Measurements from ENCODE around the gene TMEM234.
"Not testable (repeated sequence)": the region's sequence is repeated elsewhere in the genome, so short reads cannot be mapped to it uniquely, and the experiment has no call there.

TMEM234 gene

GRCh38 chr1:32221980-32222755, at the start of gene TMEM234, which contains the start of gene EIF3I:
Gene TMEM234 (minus strand): TSS chr1:32222353. CDS start chr1:32222322, 31 bp downstream.
Gene EIF3I (plus strand): TSS chr1:32222407. CDS start chr1:32222442, 35 bp downstream.
- DNase-seq (ENCODE audit: low read depth in 2 of 2) = peak; percentile 80 to 88

- DNase-seq (ENCODE audit: low read depth in 2 of 2) = no peak
These were observed 47.6 kb upstream of the TMEM234 start for GRCh38 chr1:32269744-32270143.

DNA sequence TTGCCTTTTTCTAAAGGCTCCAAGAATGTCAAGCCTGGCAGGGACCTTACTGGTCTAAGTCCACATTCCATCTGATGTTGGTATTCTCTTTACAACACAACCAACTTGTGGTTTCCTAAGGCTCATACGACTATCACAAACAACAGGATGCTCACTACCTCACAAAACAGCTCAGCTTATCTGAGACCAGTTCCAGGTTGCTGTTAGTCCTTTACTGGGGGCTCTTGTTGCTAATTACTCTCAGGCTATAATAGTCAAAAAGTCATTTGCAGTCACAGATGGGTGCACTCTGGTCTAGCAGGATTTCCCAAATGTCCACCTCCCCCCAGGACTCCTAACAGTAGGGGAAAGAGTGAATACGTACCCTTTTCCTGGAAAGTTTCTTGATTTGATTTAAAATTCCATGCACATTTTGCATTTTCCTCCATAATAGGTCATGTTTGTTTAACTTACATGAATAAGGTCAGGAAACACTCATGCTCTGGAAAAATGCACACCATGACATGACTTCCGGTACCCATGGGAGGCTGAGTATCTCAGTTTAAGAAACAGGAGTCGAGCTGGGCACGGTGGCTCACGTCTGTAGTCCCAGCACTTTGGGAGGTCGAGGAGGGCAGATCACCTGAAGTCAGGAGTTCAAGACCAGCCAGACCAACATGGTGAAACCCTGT, 44.9 kb upstream of the TMEM234 start:
- no peak for DNase-seq (ENCODE audit: low read depth in 2 of 2)

DNA sequence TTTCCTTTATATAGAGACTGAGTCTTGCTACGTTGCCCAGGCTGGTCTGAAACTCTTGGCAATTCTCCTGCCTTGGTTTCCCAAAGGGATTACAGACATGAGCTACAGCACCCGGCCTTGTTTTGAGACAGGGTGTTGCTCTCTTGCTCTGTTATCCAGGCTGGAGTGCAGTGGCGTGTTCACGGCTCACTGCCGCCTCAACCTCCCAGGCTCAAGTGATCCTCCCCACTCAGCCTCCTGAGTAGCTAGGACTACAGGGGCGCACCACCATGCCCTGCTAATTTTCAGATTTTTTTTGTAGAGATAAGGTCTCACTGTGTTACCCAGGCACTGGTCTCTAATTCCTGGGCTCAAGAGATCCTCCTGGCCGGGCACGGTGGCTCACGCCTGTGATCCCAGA, 43.7 kb upstream of the TMEM234 start:
- DNase-seq (ENCODE audit: low read depth in 2 of 2) = no peak

- DNase-seq (ENCODE audit: low read depth in 2 of 2) = no peak
These were observed 41.6 kb upstream of the TMEM234 start for GRCh38 chr1:32263744-32264143.

GRCh38 chr1:32263236-32263593, 41.1 kb upstream of the TMEM234 start:
- DNase-seq (ENCODE audit: low read depth in 2 of 2) = not testable (repeated sequence)

GRCh38 chr1:32257227-32257508, 35.0 kb upstream of the TMEM234 start:
- DNase-seq (ENCODE audit: low read depth in 2 of 2) = no peak

- no peak for DNase-seq (ENCODE audit: low read depth in 2 of 2)
These were observed 34.5 kb upstream of the TMEM234 start for GRCh38 chr1:32256473-32257226.

GRCh38 chr1:32255072-32256071, 33.2 kb upstream of the TMEM234 start:
- DNase-seq (ENCODE audit: low read depth in 2 of 2) = no peak

- peak; percentile 49 to 70 for DNase-seq (ENCODE audit: low read depth in 2 of 2)
These were observed 29.0 kb upstream of the TMEM234 start, which contains the start of gene LCK for GRCh38 chr1:32250893-32251716. Gene LCK (plus strand): TSS chr1:32251265. CDS start chr1:32274330, 23,065 bp downstream.

GRCh38 chr1:32249831-32250525, 27.8 kb upstream of the TMEM234 start:
- DNase-seq (ENCODE audit: low read depth in 2 of 2) = peak; percentile 61 to 75

- DNase-seq (ENCODE audit: low read depth in 2 of 2) = peak; percentile 62 to 83
These were observed 26.1 kb upstream of the TMEM234 start for GRCh38 chr1:32247983-32248889.

- DNase-seq (ENCODE audit: low read depth in 2 of 2) = no peak
These were observed 25.3 kb upstream of the TMEM234 start for GRCh38 chr1:32247452-32247851.

- no peak for DNase-seq (ENCODE audit: low read depth in 2 of 2)
These were observed 24.7 kb upstream of the TMEM234 start, which contains the start of gene FAM167B for GRCh38 chr1:32246888-32247273. Gene FAM167B (plus strand): TSS chr1:32247222. CDS start chr1:32247422, 200 bp downstream.

DNA sequence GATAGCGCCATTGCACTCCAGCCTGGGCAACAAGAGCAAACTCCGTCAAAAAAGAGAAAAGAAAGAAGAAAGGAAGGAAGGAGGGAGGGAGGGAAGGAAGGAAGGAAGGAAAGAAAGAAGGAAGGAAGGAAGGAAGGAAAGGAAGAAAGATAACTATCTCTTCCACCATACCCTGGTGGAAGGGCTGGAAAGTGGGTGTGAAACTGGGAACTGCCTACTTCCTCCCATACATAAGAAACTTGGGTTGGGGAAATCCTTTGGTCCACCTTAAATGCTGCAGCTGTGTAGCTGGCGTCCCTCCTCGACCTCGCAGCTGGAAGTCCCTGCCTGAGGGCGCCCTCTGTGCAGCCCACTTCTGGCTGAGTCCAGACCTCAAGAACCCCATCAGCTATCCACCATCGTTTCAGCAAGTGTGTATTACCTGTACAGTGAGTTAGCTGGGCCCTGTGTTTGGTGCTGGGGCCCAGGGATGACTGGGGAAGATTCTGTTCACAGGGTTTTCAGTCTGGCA, 20.2 kb upstream of the TMEM234 start:
- DNase-seq (ENCODE audit: low read depth in 2 of 2) = no peak

DNA sequence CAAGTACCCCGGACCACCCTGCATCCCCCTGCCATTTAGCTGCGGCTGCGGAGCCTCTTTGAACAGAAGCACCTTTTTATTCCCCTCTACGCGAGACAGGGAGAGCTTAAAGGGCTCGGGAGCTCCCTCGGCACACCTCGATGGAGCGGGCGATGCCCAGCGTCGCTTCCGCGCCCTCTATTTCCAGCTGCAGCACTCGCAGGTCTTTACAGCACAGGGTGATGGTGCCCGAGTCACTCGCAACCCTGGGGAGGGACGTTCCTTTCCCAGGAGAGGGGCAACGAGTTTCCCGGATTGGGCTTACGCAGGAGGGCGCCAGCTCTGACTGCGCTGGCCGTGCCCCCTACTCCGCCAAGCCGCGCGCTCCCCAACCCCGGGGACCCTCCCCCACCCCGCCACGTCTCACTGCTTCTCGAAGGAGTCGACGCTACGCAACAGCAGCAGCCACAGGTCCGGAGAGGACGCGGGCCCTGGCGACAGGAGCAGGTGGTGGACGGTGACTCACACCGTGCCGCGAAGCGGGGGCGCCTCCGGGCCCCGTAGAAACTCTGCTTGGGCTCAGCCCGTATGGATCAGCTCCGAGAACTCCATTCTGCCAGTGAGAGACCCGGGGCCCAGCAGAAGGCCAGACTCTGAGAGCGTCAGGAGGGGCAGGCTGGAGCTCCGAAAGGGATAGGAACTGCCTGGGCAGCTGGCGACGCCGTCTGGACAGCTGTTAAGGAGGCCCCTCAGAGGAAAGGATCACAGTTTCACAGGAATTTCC, 19.0 kb upstream of the TMEM234 start:
- DNase-seq (ENCODE audit: low read depth in 2 of 2) = no peak

- DNase-seq (ENCODE audit: low read depth in 2 of 2) = no peak
These were observed 18.2 kb upstream of the TMEM234 start for GRCh38 chr1:32240140-32240951.
